ENCODE measurements around the gene AHRR.

DNA sequence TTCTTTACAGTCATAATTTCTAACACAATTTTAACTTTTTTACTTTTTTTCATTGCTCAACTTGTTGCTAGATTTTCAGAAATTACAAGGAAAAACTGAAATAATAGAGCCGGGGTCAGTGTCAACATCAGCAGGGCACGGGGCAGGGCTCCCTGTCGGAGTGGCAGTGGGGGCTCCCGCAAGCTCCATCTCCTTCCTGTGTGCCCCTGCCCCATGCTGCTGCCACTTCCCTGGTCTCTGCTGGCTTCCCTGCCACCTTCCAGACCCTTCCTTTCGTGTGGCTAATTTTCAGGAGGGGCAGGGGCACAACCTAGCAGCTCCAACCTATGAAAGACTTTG is 120.5 kb downstream of the AHRR start:
- no peak for TF ChIP-seq EZH2 (IDR thresholded peaks at IDR 0.05; ENCODE audit: low read length, missing control alignments)
- TF ChIP-seq, protein P1, sequence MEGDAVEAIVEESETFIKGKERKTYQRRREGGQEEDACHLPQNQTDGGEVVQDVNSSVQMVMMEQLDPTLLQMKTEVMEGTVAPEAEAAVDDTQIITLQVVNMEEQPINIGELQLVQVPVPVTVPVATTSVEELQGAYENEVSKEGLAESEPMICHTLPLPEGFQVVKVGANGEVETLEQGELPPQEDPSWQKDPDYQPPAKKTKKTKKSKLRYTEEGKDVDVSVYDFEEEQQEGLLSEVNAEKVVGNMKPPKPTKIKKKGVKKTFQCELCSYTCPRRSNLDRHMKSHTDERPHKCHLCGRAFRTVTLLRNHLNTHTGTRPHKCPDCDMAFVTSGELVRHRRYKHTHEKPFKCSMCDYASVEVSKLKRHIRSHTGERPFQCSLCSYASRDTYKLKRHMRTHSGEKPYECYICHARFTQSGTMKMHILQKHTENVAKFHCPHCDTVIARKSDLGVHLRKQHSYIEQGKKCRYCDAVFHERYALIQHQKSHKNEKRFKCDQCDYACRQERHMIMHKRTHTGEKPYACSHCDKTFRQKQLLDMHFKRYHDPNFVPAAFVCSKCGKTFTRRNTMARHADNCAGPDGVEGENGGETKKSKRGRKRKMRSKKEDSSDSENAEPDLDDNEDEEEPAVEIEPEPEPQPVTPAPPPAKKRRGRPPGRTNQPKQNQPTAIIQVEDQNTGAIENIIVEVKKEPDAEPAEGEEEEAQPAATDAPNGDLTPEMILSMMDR (conservative IDR thresholded peaks at IDR 0.05 in 1 of 2, IDR thresholded peaks at IDR 0.05 in 1 of 2; ENCODE audit: low read depth in 1 of 2, low read length in 2 of 2): no peak

Measured in fibroblast of lung (primary cell).